Tibial artery (tissue), 4 donors: Measurements from ENCODE around the gene UBE2A.

ENCODE experiments used
- DNase-seq, 2 donors: peaks; one replicate each; pipeline ENCODE4 v3.0.0-alpha.2; 2019
- H3K27ac ChIP-seq, 2 donors: fragments of 200-600 bp; sonication (generic) in 1 of 2; 1 replicate in 1 of 2; 2 replicates in 1 of 2; pipeline ENCODE4 v1.5.1; 2018 to 2019; ENCODE audit warnings: mild to moderate bottlenecking in 1 of 2
- H3K27me3 ChIP-seq, 2 donors: fragments of 200-600 bp; sonication (generic) in 1 of 2; one replicate each; pipeline versions ENCODE4 v1.5.1 to v1.6.0; 2016 to 2019
- H3K36me3 ChIP-seq, 3 donors: fragments of 200-600 bp; sonication (generic) in 2 of 3; one replicate each; pipeline ENCODE4 v1.5.1; 2016 to 2019; ENCODE audit warnings: mild to moderate bottlenecking in 2 of 3
- H3K4me1 ChIP-seq, 4 donors: fragments of 200-600 bp; sonication (generic) in 2 of 4; 1 replicate in 3 of 4; 2 replicates in 1 of 4; pipeline ENCODE4 v1.5.1; 2016 to 2019
- H3K4me3 ChIP-seq, 2 donors: fragments of 200-600 bp; sonication (generic) in 1 of 2; 1 replicate in 1 of 2; 2 replicates in 1 of 2; pipeline ENCODE4 v1.5.1; 2018 to 2019; ENCODE audit warnings: mild to moderate bottlenecking in 2 of 2
- H3K9me3 ChIP-seq, 3 donors: fragments of 200-600 bp; sonication (generic) in 1 of 3; one replicate each; pipeline ENCODE4 v1.5.1; 2016 to 2019
- intact Hi-C: fragments of 100-400 bp; cut with DNase I; formaldehyde crosslinking; loops from one replicate; pipeline ENCODE4 v1.15.0; 2023; ENCODE audit warnings: low total_unique reads
- TF ChIP-seq, protein P1 (sequence below), 2 experiments: fragments of 200-600 bp in 1 of 2; fragments of 450-650 bp in 1 of 2; IDR thresholded peaks; one replicate each; pipeline ENCODE4 v1.5.1; 2017 to 2019; ENCODE audit warnings: antibody characterized with exemption in 2 of 2, mild to moderate bottlenecking in 1 of 2, moderate library complexity in 1 of 2

UBE2A gene

DNA sequence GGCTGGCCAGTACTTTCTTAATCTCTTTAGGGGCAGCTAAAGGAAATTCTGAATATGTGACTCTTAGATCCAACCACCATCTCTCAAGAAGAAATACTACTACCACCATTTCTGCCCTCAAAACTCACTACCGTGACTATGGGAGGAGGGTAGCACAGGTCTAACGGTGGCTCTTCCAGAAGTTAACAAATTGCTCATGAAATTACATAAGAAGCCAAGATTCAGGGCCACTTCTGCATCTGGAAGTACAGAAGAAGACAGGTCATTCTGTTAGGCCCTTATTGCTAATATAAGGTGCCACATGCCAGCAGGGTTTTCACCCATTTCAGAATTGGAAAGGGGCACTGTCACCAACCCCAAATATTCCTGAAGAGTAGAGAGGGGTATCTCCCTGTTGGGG, 51.5 kb downstream of the UBE2A start:
- no peak for DNase-seq
- Histone ChIP-seq H3K27ac (no peak overlapping the region), H3K4me3 (no peak overlapping the region), H3K36me3 (peaks cover 0 to 7% (median 0%) of the 10 kb centered on the region in 3 donors), H3K4me1 (no peaks in the 10 kb centered on the region), H3K27me3 (no peaks in the 10 kb centered on the region), H3K9me3 (no peaks in the 10 kb centered on the region)
- TF ChIP-seq, protein P1, sequence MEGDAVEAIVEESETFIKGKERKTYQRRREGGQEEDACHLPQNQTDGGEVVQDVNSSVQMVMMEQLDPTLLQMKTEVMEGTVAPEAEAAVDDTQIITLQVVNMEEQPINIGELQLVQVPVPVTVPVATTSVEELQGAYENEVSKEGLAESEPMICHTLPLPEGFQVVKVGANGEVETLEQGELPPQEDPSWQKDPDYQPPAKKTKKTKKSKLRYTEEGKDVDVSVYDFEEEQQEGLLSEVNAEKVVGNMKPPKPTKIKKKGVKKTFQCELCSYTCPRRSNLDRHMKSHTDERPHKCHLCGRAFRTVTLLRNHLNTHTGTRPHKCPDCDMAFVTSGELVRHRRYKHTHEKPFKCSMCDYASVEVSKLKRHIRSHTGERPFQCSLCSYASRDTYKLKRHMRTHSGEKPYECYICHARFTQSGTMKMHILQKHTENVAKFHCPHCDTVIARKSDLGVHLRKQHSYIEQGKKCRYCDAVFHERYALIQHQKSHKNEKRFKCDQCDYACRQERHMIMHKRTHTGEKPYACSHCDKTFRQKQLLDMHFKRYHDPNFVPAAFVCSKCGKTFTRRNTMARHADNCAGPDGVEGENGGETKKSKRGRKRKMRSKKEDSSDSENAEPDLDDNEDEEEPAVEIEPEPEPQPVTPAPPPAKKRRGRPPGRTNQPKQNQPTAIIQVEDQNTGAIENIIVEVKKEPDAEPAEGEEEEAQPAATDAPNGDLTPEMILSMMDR (IDR thresholded peaks at IDR 0.05), result no peak
- intact Hi-C loops, result no loop called here
